GM12875 (cell line): ENCODE measurements around the gene DAO.

Experiments
- H3K4me3 ChIP-seq: one replicate; pipeline ENCODE4 v1.5.1; 2011; ENCODE audit warnings: low read depth, low read length, control low read depth
- CTCF ChIP-seq: IDR thresholded peaks from 2 replicates; pipeline ENCODE4 v1.5.1; 2011; ENCODE audit warnings: low read depth, mild to moderate bottlenecking, control low read depth, inconsistent platforms, low read length, moderate library complexity, borderline replicate concordance; ENCODE audit not compliant: insufficient read depth

DAO gene

GRCh38 chr12:108921946-108922345, 42.1 kb downstream of the DAO start:
- no peak overlapping the region for H3K4me3 ChIP-seq
- TF ChIP-seq CTCF = no peak

GRCh38 chr12:108922918-108923317, 43.0 kb downstream of the DAO start:
- H3K4me3 ChIP-seq = no peak overlapping the region
- TF ChIP-seq CTCF = no peak

- no peak for TF ChIP-seq CTCF
- H3K4me3 ChIP-seq = no peak overlapping the region
Observed at GRCh38 chr12:108928695-108929094, 48.8 kb downstream of the DAO start.

GRCh38 chr12:108930155-108930554, 50.3 kb downstream of the DAO start:
- no peak for TF ChIP-seq CTCF

GRCh38 chr12:108930756-108931155, 50.9 kb downstream of the DAO start:
- no peak overlapping the region for H3K4me3 ChIP-seq
- no peak for TF ChIP-seq CTCF

More at GRCh38 chr12:108930155-108930554, 50.3 kb downstream of the DAO start:
- H3K4me3 ChIP-seq = no peak overlapping the region

GRCh38 chr12:108933949-108934348, 54.1 kb downstream of the DAO start:
- no peak overlapping the region for H3K4me3 ChIP-seq
- no peak for TF ChIP-seq CTCF

- no peak for TF ChIP-seq CTCF
- no peak overlapping the region for H3K4me3 ChIP-seq
Observed at GRCh38 chr12:108935159-108935763, 55.4 kb downstream of the DAO start.
